IMR-90 (cell line): ENCODE data around the gene DAP3. TPM values are rescaled to one million over a fixed set of nuclear protein-coding genes. Genes with fewer than 3 reads are reported as not detected.

ENCODE experiments used
- ATAC-seq: fragments of 200-7000 bp; cut with Tn5 transposase; 2 replicates; pipeline ENCODE4 v1.9.1; 2020; ENCODE audit warnings: low read depth, mild to moderate bottlenecking, moderate library complexity
- BruUV-seq: library from RNA; stranded (reverse); fragments of 400-500 nt; replicated peaks from 2 replicates; lab custom pipeline; 2021; lab: Mats Ljungman, UMichigan
- CTCF ChIA-PET: fragments of 300-600 bp; formaldehyde crosslinking; extraction: SDS; loops from one replicate; lab custom pipeline; 2021; ENCODE audit warnings: antibody characterized with exemption; lab: Yijun Ruan, JAX
- POLR2A ChIA-PET: fragments of 300-600 bp; sonication (Branson Sonifier 250); formaldehyde crosslinking; loops from one replicate; lab custom pipeline; 2022; ENCODE audit warnings: antibody characterized with exemption; ENCODE audit not compliant: unreplicated experiment; lab: Charles Lee
- DNase-seq: peaks from one replicate; pipeline ENCODE4 v3.0.0; 2013
- H2AFZ ChIP-seq: replicated peaks from 2 replicates; pipeline ENCODE3; 2013; ENCODE audit warnings: low read length, mild to moderate bottlenecking; ENCODE audit not compliant: poor library complexity
- H2AK5ac ChIP-seq: 2 replicates; pipeline ENCODE4 v1.6.1; 2013; ENCODE audit warnings: low read depth, low read length, inconsistent platforms
- H2AK9ac ChIP-seq: replicated peaks from 2 replicates; pipeline ENCODE3; 2013; ENCODE audit warnings: mild to moderate bottlenecking, low read depth, low read length, moderate library complexity; ENCODE audit not compliant: poor library complexity
- H2BK120ac ChIP-seq: 2 replicates; pipeline ENCODE4 v1.6.1; 2013; ENCODE audit warnings: low read depth, low read length, inconsistent platforms
- H2BK15ac ChIP-seq: 3 replicates; pipeline ENCODE4 v1.6.1; 2013; ENCODE audit warnings: low read depth, low read length, inconsistent platforms
- H2BK20ac ChIP-seq: 2 replicates; pipeline ENCODE4 v1.6.1; 2013; ENCODE audit warnings: low read depth, mild to moderate bottlenecking, inconsistent platforms, low read length, moderate library complexity
- H2BK5ac ChIP-seq: 2 replicates; pipeline ENCODE4 v1.6.1; 2013; ENCODE audit warnings: mild to moderate bottlenecking, low read depth, low read length, inconsistent platforms; ENCODE audit not compliant: poor library complexity, severe bottlenecking
- H3K14ac ChIP-seq: replicated peaks from 2 replicates; pipeline ENCODE4 v1.6.1; 2013; ENCODE audit warnings: low read depth, low read length, inconsistent platforms
- H3K18ac ChIP-seq: 2 replicates; pipeline ENCODE4 v1.6.1; 2013; ENCODE audit warnings: low read depth, low read length, control low read depth
- H3K23ac ChIP-seq: 2 replicates; pipeline ENCODE4 v1.6.1; 2013; ENCODE audit warnings: low read depth, low read length, inconsistent platforms
- H3K27ac ChIP-seq: 2 replicates; pipeline ENCODE4 v1.5.1; 2013; ENCODE audit warnings: mild to moderate bottlenecking, control low read depth, low read length; ENCODE audit not compliant: insufficient read depth
- H3K27me3 ChIP-seq: 2 replicates; pipeline ENCODE4 v1.6.1; 2013; ENCODE audit warnings: low read length; ENCODE audit not compliant: control insufficient read depth, insufficient read depth
- H3K36me3 ChIP-seq: 2 replicates; pipeline ENCODE4 v1.6.1; 2013; ENCODE audit warnings: low read length, mixed read lengths; ENCODE audit not compliant: control insufficient read depth, insufficient read depth
- H3K4ac ChIP-seq: 2 replicates; pipeline ENCODE4 v1.6.1; 2013; ENCODE audit warnings: low read depth, low read length, inconsistent platforms
- H3K4me1 ChIP-seq: 2 replicates; pipeline ENCODE4 v1.6.1; 2013; ENCODE audit warnings: low read length, mixed read lengths; ENCODE audit not compliant: control insufficient read depth, insufficient read depth
- H3K4me2 ChIP-seq: 2 replicates; pipeline ENCODE4 v1.6.1; 2013; ENCODE audit warnings: low read depth, mild to moderate bottlenecking, control low read depth, low read length, moderate library complexity
- H3K4me3 ChIP-seq: 2 replicates; pipeline ENCODE4 v1.5.1; 2013; ENCODE audit warnings: low read depth, mild to moderate bottlenecking, control low read depth, low read length, moderate library complexity; ENCODE audit not compliant: insufficient read depth
- H3K56ac ChIP-seq: 2 replicates; pipeline ENCODE4 v1.6.1; 2013; ENCODE audit warnings: low read length, inconsistent platforms; ENCODE audit not compliant: insufficient read depth; ENCODE audit errors: extremely low read depth
- H3K79me1 ChIP-seq, 2 experiments: 2 replicates each; pipeline ENCODE4 v1.6.1; 2013; ENCODE audit warnings: low read length in 2 of 2, inconsistent platforms in 1 of 2, low read depth in 1 of 2
- H3K9ac ChIP-seq: 2 replicates; pipeline ENCODE4 v1.6.1; 2013; ENCODE audit warnings: low read depth, low read length, control low read depth
- H3K9me1 ChIP-seq: 2 replicates; pipeline ENCODE4 v1.6.1; 2013; ENCODE audit warnings: low read length, inconsistent platforms; ENCODE audit not compliant: insufficient read depth
- H3K9me3 ChIP-seq: 2 replicates; pipeline ENCODE4 v1.6.1; 2013; ENCODE audit warnings: low read length; ENCODE audit not compliant: control insufficient read depth, insufficient read depth
- H4K20me1 ChIP-seq: 2 replicates; pipeline ENCODE4 v1.6.1; 2013; ENCODE audit warnings: low read length, inconsistent platforms; ENCODE audit not compliant: insufficient read depth
- H4K5ac ChIP-seq: 2 replicates; pipeline ENCODE4 v1.6.1; 2013; ENCODE audit warnings: mild to moderate bottlenecking, low read depth, low read length, control low read depth
- H4K8ac ChIP-seq, 2 experiments: 2 replicates each; pipeline ENCODE4 v1.6.1; 2013; ENCODE audit warnings: low read depth in 2 of 2, low read length in 2 of 2, control low read depth in 1 of 2, inconsistent platforms in 1 of 2
- H4K91ac ChIP-seq: 2 replicates; pipeline ENCODE4 v1.6.1; 2013; ENCODE audit warnings: low read depth, low read length, inconsistent platforms; ENCODE audit not compliant: insufficient read depth
- ELK1 ChIP-seq: fragments of 150-350 bp; IDR thresholded peaks from 2 replicates; pipeline ENCODE4 v1.6.1; 2016; ENCODE audit warnings: low read depth, mild to moderate bottlenecking, low read length, moderate library complexity, borderline replicate concordance
- USF2 ChIP-seq: fragments of 150-350 bp; IDR thresholded peaks from 2 replicates; pipeline ENCODE4 v1.6.1; 2017; ENCODE audit warnings: mild to moderate bottlenecking, antibody characterized with exemption, low read length, low read depth
- dilution Hi-C: fragments of 300-500 bp; cut with HindIII; formaldehyde crosslinking; loops from one replicate; pipeline ENCODE4 v1.14.3; 2018; ENCODE audit warnings: low sequenced_read_pairs; ENCODE audit not compliant: unreplicated experiment
- in situ Hi-C: fragments of 300-500 bp; cut with MboI; formaldehyde crosslinking; loops from 3 replicates; pipeline ENCODE4 v1.14.3; 2019; ENCODE audit warnings: low sequenced_read_pairs, inconsistent platforms, mixed read lengths
- intact Hi-C: fragments of 100-400 bp; cut with micrococcal nuclease; formaldehyde crosslinking; loops from 2 replicates; pipeline ENCODE4 v1.10.0; 2022
- polyA plus RNA-seq, 3 experiments: library from polyadenylated mRNA; depleted of rRNA; stranded (reverse); fragments of >200 nt; gene quantifications; 2 replicates each; pipeline ENCODE4 v1.2.3, GENCODE V29; 2012; ENCODE audit warnings: low replicate concordance in 1 of 3
- total RNA-seq: library from RNA; depleted of rRNA; stranded (reverse); fragments of >200 nt; gene quantifications from 2 replicates; pipeline ENCODE4 v1.2.3, GENCODE V29; 2012

DAP3 gene
- total and polyA plus RNA-seq, 2 of the 4 experiments (the other 2 are of a cell fraction), result 48.6 to 126 TPM

GRCh38 chr1:155696524-155696923 is 7.6 kb downstream of the DAP3 start:
- H2BK5ac ChIP-seq, result no peak overlapping the region
- peaks cover 2% of the 10 kb centered on the region; the same call in 1 of the 2 replicates for H3K4me1 ChIP-seq
- no peak overlapping the region for H4K8ac ChIP-seq
- peaks cover 43% of the 10 kb centered on the region for H4K20me1 ChIP-seq
- H3K27ac ChIP-seq, result no peak overlapping the region
- H2BK15ac ChIP-seq, result no peak overlapping the region
- H2BK120ac ChIP-seq, result no peak overlapping the region
- dilution Hi-C loops, result no loop called here
- in situ Hi-C loops, result no loop called here
- no peak overlapping the region for H2AFZ ChIP-seq
- H3K9me1 ChIP-seq, result no peaks in the 10 kb centered on the region; the same call in 1 of the 2 replicates
- no peak for TF ChIP-seq USF2
- TF ChIP-seq ELK1, result no peak
- H3K14ac ChIP-seq, result no peak overlapping the region
- no TSS peak for BruUV-seq
- no peak overlapping the region for H3K23ac ChIP-seq
- H2AK9ac ChIP-seq, result no peak overlapping the region
- H3K4me3 ChIP-seq, result no peak overlapping the region
- H2AK5ac ChIP-seq, result no peak overlapping the region
- H3K18ac ChIP-seq, result no peak overlapping the region
- peaks cover 3 to 54% of the 10 kb centered on the region in 2 experiments; a peak in 3 of 4 replicates for H3K79me1 ChIP-seq
- H3K9ac ChIP-seq, result no peak overlapping the region
- DNase-seq (no peak), ATAC-seq (no peak)
- H2BK20ac ChIP-seq, result no peak overlapping the region
- no peaks in the 10 kb centered on the region for H3K9me3 ChIP-seq
- H3K4me2 ChIP-seq, result no peak overlapping the region
- intact Hi-C loops, result no loop called here
- H3K4ac ChIP-seq, result no peak overlapping the region
- CTCF ChIA-PET, result no interaction called here
- no peak overlapping the region for H3K56ac ChIP-seq
- no peak overlapping the region for H4K5ac ChIP-seq
- POLR2A ChIA-PET, result no interaction called here
- no peak overlapping the region for H4K91ac ChIP-seq
- H3K36me3 ChIP-seq, result no peaks in the 10 kb centered on the region; the same call in 1 of the 2 replicates
- H3K27me3 ChIP-seq, result no peaks in the 10 kb centered on the region
